Fibroblast of skin of left biceps (primary cell): ENCODE results near the gene KHNYN.

Experiments used
- DNase-seq, 2 experiments: peaks; one replicate each; pipeline ENCODE4 v3.0.0-alpha.2; 2013; ENCODE audit warnings: low read depth in 2 of 2

The KHNYN gene

GRCh38 chr14:24401810-24402702 is 27.7 kb upstream of the KHNYN start:
- DNase-seq: no peak

DNA sequence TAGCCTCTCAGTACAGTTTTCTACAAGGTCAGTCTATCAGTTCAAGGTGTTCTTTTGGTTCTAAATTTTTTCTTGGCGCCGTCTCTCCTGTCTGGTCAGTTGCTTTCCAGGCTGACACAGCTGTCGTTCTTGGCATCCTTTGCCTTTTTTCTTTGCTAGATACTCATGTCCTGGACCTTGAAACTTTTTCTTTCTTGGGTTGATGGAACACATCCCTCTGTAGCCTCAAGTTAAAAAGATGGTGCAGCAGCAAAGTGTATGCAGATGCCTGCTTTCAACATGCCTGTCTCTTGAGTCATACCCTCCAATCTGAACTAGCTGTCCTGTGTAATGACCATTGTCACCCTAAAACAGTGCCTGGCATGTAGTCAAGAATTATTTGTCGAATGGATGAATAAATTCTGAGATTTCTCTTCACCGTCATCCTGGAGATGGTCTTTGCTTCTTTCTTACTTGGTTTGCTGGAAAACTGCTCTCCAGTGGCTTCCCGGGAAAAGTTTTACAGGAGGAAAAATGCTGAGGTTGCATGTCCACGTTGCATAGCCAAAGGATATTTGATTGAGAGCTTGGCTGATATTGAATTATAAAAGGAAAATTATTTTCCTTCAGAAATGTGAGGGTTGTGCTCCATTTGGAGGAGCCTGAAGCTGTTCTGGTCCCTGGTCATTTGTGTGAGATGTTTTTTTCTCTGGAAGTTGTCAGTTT is 26.3 kb upstream of the KHNYN start:
- DNase-seq: no peak

- DNase-seq: no peak
Observed at GRCh38 chr14:24404814-24405213, 24.9 kb upstream of the KHNYN start.

- DNase-seq: no peak
Observed at GRCh38 chr14:24406416-24406815, 23.3 kb upstream of the KHNYN start.

DNA sequence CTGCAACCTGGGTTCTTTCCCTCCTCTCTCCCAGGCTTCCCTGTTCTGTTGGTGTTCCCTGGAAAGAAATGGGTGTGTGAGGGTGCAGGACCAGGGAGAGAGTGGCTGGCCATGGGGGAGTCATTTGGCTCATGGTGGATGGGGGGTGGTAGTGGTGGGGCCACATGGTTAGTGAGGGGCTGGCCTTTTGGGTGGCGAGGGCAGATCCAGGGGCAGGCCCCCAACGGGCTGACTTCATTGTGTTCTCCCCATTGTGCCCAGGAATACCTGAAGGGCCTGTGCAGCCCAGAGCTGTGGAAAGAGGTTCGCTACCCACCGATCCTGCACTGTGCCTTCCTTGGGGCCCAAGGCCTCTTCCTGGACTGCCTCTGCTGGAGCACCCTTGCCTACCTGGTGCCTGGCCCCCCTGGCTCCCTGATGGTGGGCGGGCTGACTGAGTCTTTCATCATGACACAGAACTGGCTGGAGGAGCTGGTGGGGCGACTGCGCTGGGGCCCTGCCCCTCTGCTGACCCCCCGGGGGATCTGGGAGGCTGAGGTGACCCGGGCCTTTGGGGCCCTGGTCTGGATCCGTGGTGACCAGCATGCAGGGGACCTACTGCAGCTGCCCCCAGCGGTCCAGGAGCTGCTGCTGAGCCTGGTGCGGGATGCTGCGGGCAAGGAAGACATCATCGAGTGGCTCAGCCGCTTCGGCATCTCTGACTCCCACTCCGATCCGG is 22.0 kb upstream of the KHNYN start:
- no peak for DNase-seq

- DNase-seq: no peak
Observed at GRCh38 chr14:24408764-24409163, 21.0 kb upstream of the KHNYN start.

GRCh38 chr14:24409192-24409591 is 20.6 kb upstream of the KHNYN start:
- DNase-seq: no peak

DNA sequence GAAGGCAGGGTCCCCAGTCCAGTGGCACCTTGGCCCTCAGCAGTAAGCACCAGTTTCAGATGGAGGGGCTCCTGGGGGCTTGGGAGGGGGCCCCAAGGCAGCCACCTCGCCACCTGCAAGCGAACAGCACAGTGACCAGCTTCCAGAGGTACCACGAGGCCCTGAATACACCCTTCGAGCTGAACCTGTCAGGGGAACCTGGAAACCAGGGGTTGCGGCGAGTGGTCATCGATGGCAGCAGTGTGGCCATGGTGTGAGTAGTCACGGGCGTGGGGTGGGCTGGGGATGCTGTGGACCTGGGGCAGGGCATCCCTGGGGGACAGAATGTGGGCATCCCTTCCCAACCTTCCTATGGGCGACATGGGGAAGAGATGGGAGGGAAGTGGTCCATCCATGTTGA is 19.8 kb upstream of the KHNYN start:
- no peak for DNase-seq

DNA sequence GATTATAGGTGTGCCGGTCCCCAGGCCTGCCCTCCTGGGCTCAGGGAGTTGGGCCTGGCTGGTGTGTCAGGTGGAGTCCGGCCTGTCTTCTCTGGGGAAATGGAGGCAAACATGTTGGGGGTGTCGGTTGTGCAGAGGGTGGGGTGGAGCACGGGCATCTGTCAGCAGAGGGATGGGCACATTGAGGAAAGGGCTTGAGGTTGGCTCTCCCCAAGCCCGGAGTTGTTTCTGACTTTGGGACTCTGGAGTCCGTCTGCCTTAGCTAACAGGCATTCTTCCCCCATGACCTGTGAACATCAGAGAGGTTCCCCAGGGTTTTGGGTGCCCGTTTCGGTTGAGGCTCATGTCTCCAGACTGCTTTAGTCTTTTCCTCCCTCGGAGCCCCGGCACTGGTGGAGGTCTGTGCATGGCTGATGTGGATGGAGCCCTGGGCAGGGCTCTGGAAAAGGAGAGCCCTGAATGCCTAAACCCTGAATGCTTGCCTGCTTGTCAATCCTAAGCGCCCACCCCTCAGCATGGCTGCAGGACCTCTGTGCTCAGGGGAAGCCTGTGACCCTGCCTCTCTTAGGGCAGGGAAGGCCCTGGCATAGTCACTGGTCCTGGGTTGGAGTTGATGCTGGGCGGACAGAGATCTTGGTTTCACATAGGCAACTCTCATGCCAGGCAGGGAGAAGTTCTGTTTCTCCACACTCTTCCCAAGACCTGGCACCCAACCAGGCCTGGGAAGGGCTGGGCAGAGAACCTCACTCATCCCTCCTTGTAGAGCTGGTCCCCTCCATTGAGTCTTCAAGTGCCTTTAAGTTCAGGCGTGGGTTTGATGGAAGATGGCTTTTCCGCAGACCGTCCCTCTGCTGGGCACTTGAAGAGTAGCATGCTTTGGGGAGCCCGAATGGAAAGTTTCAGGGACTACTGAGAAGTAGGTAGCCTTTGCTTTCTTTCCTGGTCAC is 18.0 kb upstream of the KHNYN start:
- no peak for DNase-seq

- no peak for DNase-seq
Observed at GRCh38 chr14:24414077-24414476, 15.7 kb upstream of the KHNYN start.

DNA sequence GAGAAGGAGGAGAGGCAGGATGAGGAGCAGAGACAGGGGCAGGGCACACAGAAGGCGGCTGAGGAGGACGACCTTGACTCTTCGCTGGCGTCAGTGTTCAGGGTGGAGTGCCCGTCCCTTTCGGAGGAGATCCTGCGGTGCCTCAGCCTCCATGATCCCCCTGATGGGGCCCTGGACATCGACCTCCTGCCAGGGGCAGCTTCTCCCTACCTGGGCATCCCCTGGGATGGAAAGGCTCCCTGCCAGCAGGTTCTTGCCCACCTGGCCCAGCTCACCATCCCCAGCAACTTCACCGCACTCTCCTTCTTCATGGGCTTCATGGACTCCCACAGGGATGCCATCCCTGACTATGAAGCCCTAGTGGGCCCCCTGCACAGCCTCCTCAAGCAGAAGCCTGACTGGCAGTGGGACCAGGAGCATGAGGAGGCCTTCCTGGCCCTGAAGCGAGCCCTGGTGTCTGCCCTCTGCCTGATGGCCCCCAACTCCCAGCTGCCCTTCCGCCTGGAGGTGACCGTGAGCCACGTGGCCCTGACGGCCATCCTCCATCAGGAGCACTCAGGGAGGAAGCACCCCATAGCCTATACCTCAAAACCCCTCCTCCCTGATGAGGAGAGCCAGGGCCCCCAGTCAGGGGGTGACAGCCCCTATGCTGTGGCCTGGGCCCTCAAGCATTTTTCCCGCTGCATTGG is 14.9 kb upstream of the KHNYN start:
- no peak for DNase-seq

DNA sequence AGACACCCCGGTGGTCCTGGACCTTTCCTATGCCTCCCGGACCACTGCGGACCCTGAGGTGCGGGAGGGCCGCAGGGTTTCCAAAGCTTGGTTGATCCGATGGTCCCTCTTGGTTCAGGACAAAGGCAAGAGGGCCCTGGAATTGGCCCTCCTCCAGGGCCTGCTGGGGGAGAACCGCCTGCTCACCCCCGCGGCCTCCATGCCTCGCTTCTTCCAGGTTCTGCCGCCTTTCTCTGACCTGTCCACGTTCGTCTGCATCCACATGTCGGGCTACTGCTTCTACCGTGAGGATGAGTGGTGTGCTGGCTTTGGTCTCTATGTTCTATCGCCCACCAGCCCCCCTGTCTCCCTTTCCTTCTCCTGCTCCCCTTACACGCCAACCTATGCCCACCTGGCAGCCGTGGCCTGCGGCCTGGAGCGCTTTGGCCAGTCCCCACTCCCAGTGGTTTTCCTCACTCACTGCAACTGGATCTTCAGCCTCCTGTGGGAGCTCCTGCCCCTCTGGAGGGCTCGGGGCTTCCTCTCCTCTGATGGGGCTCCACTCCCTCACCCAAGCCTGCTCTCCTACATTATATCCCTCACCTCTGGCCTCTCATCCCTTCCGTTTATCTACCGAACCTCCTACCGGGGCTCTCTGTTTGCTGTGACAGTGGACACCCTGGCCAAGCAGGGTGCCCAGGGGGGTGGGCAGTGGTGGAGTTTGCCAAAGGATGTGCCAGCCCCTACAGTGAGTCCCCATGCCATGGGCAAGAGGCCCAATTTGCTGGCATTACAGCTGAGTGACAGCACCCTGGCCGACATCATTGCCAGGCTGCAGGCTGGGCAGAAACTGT is 14.1 kb upstream of the KHNYN start:
- no peak for DNase-seq

DNA sequence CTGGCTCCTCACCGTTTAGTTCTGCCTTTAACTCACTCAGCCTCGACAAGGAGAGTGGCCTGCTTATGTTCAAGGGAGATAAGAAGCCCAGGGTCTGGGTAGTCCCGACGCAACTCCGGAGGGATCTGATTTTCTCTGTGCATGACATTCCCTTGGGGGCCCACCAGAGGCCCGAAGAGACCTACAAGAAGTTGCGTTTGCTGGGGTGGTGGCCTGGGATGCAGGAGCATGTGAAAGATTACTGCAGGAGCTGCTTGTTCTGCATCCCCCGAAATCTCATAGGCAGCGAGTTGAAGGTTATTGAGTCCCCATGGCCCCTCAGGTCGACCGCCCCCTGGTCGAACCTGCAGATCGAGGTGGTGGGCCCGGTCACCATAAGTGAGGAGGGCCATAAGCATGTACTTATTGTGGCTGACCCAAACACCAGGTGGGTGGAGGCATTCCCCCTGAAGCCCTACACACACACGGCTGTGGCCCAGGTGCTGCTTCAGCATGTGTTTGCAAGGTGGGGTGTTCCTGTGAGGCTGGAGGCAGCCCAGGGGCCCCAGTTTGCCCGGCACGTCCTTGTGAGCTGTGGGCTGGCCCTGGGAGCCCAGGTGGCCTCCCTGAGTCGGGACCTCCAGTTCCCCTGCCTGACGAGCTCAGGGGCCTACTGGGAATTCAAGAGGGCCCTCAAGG is 13.4 kb upstream of the KHNYN start:
- DNase-seq: no peak

DNA sequence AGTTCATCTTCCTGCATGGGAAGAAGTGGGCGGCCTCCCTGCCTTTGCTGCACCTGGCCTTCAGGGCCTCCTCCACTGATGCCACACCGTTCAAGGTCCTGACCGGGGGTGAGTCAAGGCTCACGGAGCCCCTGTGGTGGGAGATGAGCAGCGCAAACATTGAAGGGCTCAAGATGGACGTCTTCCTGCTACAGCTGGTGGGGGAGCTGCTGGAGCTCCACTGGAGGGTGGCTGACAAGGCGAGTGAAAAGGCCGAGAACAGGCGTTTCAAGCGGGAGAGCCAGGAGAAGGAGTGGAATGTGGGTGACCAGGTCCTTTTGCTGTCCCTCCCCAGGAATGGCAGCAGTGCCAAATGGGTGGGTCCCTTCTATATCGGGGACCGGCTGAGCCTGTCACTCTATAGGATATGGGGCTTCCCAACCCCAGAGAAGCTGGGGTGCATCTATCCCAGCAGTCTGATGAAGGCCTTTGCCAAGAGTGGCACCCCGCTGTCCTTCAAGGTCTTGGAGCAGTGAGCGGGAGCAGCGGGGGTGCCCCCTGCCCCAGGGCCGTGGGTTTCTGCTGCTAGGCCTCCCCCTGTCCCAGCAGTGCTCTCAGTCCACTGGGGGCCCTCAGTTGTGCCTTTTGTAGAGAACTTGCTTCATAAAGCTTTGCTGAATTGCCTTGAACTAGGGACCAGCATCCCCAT is 12.7 kb upstream of the KHNYN start:
- DNase-seq: no peak

DNA sequence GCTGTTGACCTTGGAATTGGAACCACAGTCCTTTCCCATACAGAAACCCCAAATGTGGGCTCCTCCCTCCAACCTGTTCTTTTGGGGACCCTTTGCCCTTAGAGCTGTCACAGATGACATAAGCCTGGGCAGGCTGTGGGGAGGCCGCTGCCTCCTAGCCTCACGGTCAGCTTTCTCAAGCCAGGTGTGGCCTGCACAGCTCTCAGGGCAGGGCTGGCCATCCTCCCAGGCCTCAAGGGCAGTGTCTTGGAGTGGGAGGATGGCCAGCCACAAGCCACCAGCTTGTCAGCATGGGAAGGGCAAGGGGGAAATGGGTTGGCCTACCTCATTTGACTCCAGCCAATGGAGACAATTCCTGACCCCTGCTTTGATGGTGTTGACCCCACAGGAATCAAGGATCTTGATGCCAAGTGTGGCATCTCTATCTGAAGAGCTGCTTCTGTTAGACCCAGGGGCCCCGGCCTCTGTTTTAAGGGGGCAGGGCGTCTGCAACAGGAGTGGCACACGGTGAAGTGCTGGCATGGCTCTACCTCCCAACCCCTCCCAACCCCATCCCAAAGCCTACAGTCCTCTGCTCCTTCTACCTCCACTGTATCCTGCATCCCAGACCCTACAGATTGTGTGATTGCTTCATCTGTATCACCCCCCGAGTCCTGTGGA is 11.8 kb upstream of the KHNYN start:
- DNase-seq: no peak

- DNase-seq: no peak
Observed at GRCh38 chr14:24418492-24418873, 11.3 kb upstream of the KHNYN start.

DNA sequence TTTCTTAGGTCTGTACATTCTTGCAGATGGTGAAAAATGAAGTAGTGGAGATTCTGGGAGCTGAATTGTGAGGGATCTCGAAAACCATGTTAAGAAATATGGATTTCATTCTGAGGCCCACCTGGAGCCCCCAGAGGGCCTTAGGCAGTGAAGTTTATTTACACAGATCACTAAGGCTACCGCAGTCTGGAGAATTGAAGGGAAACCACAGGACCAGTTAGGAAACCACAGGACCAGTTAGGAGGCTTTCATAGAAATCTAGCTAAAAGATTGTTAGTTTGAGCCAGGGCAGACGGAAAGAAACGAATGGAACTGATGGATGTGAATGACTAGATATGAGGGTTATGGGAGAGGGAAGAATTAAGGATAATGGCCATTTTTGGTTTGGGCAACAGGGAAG is 7.5 kb upstream of the KHNYN start:
- DNase-seq: no peak
